Thyroid gland (tissue), 4 donors: ENCODE data around the gene CECR2. TPM values are rescaled to one million over a fixed set of nuclear protein-coding genes. Genes with fewer than 3 reads are reported as not detected.

Experiments
- DNase-seq, 2 donors: peaks; one replicate each; pipeline ENCODE4 v3.0.0-alpha.2; 2019
- H3K27ac ChIP-seq, 3 donors: fragments of 200-600 bp; sonication (generic); 1 replicate in 2 of 3; 2 replicates in 1 of 3; pipeline ENCODE4 v1.5.1; 2016 to 2019; ENCODE audit warnings: mild to moderate bottlenecking in 1 of 3, moderate library complexity in 1 of 3
- H3K27me3 ChIP-seq: fragments of 200-600 bp; sonication (generic); one replicate; pipeline ENCODE4 v1.5.1; 2019
- H3K36me3 ChIP-seq, 2 donors: fragments of 200-600 bp; sonication (generic); one replicate each; pipeline ENCODE4 v1.5.1; 2016 to 2019
- H3K4me1 ChIP-seq, 2 donors: fragments of 200-600 bp; sonication (generic); one replicate each; pipeline ENCODE4 v1.5.1; 2017 to 2019
- H3K4me3 ChIP-seq, 3 donors: fragments of 200-600 bp; sonication (generic); replicated peaks in 1 of 3; 1 replicate in 2 of 3; 2 replicates in 1 of 3; pipeline ENCODE4 v1.5.1; 2016; ENCODE audit warnings: mild to moderate bottlenecking in 1 of 3
- H3K9me3 ChIP-seq: fragments of 200-600 bp; sonication (generic); one replicate; pipeline ENCODE4 v1.5.1; 2017
- POLR2A ChIP-seq, 2 donors: fragments of 450-650 bp; IDR thresholded peaks; one replicate each; pipeline ENCODE4 v1.6.1; 2017; ENCODE audit warnings: antibody characterized with exemption in 2 of 2, mild to moderate bottlenecking in 2 of 2, moderate library complexity in 1 of 2
- WGBS, 2 donors: methylation state at CpG; one replicate each; pipeline ENCODE4 v1.1.5; 2017; 5-methylcytosine and 5-hydroxymethylcytosine counted together
- intact Hi-C: fragments of 100-400 bp; cut with DNase I; formaldehyde crosslinking; loops from one replicate; pipeline ENCODE4 v1.15.1; 2023
- small RNA-seq: library from RNA; depleted of rRNA; stranded (forward); fragments of <200 nt; gene quantifications from one replicate; pipeline ENCODE3, GENCODE V24; 2016
- total RNA-seq, 4 donors: library from RNA; depleted of rRNA; stranded (reverse); fragments of >200 nt; gene quantifications; one replicate each; pipeline ENCODE4 v1.2.3, GENCODE V29; 2016
- TF ChIP-seq, protein P1 (sequence below), 6 experiments: fragments of 200-600 bp in 3 of 6; fragments of 450-650 bp in 3 of 6; sonication (generic) in 3 of 6; IDR thresholded peaks; one replicate each; pipeline ENCODE4 v1.5.1; 2016 to 2019; ENCODE audit warnings: antibody characterized with exemption in 6 of 6, mild to moderate bottlenecking in 2 of 6, inconsistent platforms in 1 of 6, moderate library complexity in 1 of 6

Gene CECR2
- total RNA-seq, 4 donors from 2014 or later: 1.5 to 7.7 (median 2.1) TPM

DNA sequence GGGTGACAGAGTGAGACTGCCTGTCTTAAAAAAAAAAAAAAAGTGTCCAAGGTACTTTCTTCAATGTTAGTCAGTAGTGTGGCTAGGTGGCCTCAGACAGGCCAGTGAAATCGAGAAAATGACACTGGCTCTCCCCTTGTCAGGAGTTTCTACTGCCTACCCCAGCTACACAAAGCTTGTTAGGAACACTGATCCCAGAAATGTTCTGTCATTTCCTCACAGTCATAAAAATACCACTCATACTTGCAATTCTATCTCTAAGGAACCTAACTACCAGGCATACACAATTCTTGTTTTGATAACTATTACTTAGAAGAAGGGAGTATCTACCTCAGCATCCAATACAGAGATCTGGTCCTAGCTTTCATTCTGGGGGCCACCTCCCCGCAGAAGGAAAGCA is 228.0 kb downstream of the CECR2 start:
- no peaks in the 10 kb centered on the region for H3K9me3 ChIP-seq
- TF ChIP-seq POLR2A (IDR thresholded peaks at IDR 0.05): no peak
- TF ChIP-seq, protein P1, sequence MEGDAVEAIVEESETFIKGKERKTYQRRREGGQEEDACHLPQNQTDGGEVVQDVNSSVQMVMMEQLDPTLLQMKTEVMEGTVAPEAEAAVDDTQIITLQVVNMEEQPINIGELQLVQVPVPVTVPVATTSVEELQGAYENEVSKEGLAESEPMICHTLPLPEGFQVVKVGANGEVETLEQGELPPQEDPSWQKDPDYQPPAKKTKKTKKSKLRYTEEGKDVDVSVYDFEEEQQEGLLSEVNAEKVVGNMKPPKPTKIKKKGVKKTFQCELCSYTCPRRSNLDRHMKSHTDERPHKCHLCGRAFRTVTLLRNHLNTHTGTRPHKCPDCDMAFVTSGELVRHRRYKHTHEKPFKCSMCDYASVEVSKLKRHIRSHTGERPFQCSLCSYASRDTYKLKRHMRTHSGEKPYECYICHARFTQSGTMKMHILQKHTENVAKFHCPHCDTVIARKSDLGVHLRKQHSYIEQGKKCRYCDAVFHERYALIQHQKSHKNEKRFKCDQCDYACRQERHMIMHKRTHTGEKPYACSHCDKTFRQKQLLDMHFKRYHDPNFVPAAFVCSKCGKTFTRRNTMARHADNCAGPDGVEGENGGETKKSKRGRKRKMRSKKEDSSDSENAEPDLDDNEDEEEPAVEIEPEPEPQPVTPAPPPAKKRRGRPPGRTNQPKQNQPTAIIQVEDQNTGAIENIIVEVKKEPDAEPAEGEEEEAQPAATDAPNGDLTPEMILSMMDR (IDR thresholded peaks at IDR 0.05): no peak
- H3K4me1 ChIP-seq: no peaks in the 10 kb centered on the region
- intact Hi-C loops: no loop called here
- H3K4me3 ChIP-seq: no peak overlapping the region
- H3K27ac ChIP-seq: no peak overlapping the region
- DNase-seq: no peak
- H3K36me3 ChIP-seq: peaks cover 80 to 82% of the 10 kb centered on the region in 2 donors
- no peaks in the 10 kb centered on the region for H3K27me3 ChIP-seq
- 92 to 96% methylated on average over 2 of the region's 2 CpGs for WGBS, 2 donors

DNA sequence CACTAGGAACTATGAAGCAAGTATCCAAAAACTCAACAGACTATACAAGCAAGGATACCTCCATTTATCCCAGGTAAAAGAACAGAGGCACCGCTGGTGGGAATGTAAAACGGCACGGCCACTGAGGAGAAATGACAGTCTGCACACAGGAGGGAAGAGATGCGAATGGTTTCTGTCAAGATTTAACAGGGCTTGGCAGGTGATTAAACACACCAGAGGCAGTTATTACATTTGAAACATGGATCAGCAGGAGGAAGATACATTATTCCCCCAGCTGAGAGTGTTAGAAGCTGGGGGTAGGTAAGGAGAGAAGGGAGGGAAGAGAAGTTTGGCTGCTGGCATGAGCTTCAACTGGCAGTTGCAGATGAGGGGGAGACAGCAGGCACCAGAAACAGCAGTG is 229.1 kb downstream of the CECR2 start:
- 95 to 96% methylated on average over 4 of the region's 4 CpGs for WGBS, 2 donors
- no peak for TF ChIP-seq POLR2A (IDR thresholded peaks at IDR 0.05)
- TF ChIP-seq, protein P1 (IDR thresholded peaks at IDR 0.05): no peak
- H3K36me3 ChIP-seq: peaks cover 69 to 71% of the 10 kb centered on the region in 2 donors

DNA sequence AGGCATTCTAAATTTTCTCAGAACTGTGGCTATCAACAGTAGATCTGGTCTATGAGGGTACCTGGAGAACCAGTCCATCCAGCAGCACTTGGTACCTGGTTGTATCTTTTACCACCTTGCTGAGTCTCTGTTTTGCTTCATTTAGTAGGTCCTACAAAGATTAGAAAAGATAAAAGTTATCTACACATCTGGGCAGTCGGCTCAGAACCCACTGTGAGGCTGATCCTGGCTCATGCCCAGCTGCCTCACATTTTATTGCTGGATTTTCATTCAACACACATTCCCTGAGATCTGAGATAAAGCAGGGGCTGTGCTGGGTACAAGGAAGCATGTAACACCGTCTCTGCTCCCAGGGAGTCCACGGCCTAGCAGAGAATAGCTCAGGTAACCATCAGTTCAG is 231.8 kb downstream of the CECR2 start:
- H3K27ac ChIP-seq: no peak overlapping the region
- no peak for DNase-seq

More for the DNA sequence above, 229.1 kb downstream of the CECR2 start:
- no peaks in the 10 kb centered on the region for H3K9me3 ChIP-seq
- intact Hi-C loops: no loop called here
- H3K4me3 ChIP-seq: no peak overlapping the region
- no peak for DNase-seq
- H3K27me3 ChIP-seq: no peaks in the 10 kb centered on the region
- H3K4me1 ChIP-seq: no peaks in the 10 kb centered on the region
- no peak overlapping the region for H3K27ac ChIP-seq

DNA sequence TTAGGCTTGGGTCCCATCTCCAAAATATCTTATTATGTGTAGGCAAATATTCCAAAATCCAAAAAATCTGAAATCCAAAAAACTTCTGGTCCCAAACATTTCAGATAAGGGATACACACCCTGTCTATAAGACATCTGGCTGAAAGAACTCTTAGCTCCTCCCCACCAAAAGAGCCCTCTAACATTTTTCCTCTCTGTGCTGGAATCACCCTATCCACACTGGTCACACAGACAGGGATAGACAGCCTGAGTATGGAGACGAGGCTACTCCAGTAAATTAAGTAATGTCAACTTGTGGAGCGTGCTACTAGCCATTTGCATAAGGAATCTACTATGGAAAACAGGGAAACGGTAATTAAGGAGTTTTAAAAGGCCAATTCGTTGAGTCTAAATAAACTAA is 234.4 kb downstream of the CECR2 start:
- Histone ChIP-seq H3K4me3 (no peak overlapping the region), H3K27me3 (no peaks in the 10 kb centered on the region), H3K27ac (no peak overlapping the region), H3K9me3 (no peaks in the 10 kb centered on the region), H3K36me3 (peaks cover 20 to 31% of the 10 kb centered on the region in 2 donors), H3K4me1 (no peaks in the 10 kb centered on the region)
- WGBS, 2 donors: 94% methylated on average over 4 of the region's 4 CpGs
- intact Hi-C loops: no loop called here
- TF ChIP-seq, protein P1 (IDR thresholded peaks at IDR 0.05): no peak
- TF ChIP-seq POLR2A (IDR thresholded peaks at IDR 0.05): no peak
- no peak for DNase-seq

More for the DNA sequence above, 231.8 kb downstream of the CECR2 start:
- Histone ChIP-seq H3K4me1 (no peaks in the 10 kb centered on the region), H3K4me3 (no peak overlapping the region), H3K9me3 (no peaks in the 10 kb centered on the region), H3K36me3 (peaks cover 43 to 45% of the 10 kb centered on the region in 2 donors), H3K27me3 (no peaks in the 10 kb centered on the region)
- no peak for TF ChIP-seq POLR2A (IDR thresholded peaks at IDR 0.05)
- TF ChIP-seq, protein P1 (IDR thresholded peaks at IDR 0.05): no peak
- WGBS, 2 donors: 74 to 85% methylated on average over 3 of the region's 3 CpGs
- intact Hi-C loops: no loop called here

DNA sequence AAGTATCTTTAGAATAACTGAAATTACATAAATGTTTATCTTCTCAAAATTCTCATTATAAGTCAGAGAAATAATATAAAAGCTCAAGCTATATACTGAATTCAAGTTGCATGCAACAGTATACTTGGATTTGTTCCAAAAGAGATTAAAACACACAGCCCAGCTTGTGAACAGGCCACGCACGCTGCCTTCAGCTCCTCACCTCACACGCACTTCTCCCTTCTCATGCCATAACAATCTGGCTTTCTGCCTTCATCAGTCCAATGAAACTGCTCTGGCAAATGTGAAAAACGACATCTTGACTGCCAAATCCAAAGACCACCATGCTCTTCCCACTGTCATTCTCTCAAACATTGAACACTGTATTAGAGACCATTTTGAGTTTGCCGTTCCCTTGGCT is 237.2 kb downstream of the CECR2 start:
- Histone ChIP-seq H3K4me1 (no peaks in the 10 kb centered on the region), H3K36me3 (peaks cover 3 to 12% of the 10 kb centered on the region in 2 donors), H3K27me3 (no peaks in the 10 kb centered on the region), H3K9me3 (no peaks in the 10 kb centered on the region), H3K4me3 (no peak overlapping the region), H3K27ac (no peak overlapping the region)
- intact Hi-C loops: no loop called here
- no peak for DNase-seq
- WGBS, 2 donors: 79 to 82% methylated on average over 5 of the region's 5 CpGs
- no peak for TF ChIP-seq POLR2A (IDR thresholded peaks at IDR 0.05)
- TF ChIP-seq, protein P1 (IDR thresholded peaks at IDR 0.05): no peak

Small RNAs within 50 kb of the gene (small RNA-seq; reads per million reads assigned to genes)
- not detected for gene CECR9
- not detected for gene RN7SL843P

Other genes starting within 250 kb of the CECR2 start
- gene TMEM121B, start 248.1 kb upstream of the CECR2 start, total RNA-seq: under 1 TPM in 2 of 4 donors, not detected in 2; 0.10 to 0.17 TPM
- 10 to 100 TPM; 21.6 to 37.8 (median 25.8) TPM for gene HDHD5, start 210.2 kb upstream of the CECR2 start, total RNA-seq
- gene ADA2, start 150.0 kb upstream of the CECR2 start, total RNA-seq: 10 to 100 TPM in 2 of 4 donors, 1 to 10 TPM in 2; 5.2 to 19.8 (median 12.6) TPM
- gene SLC25A18, start 194.0 kb downstream of the CECR2 start, total RNA-seq: 1 to 10 TPM in 2 of 4 donors, under 1 TPM in 2; 0.29 to 1.7 (median 0.84) TPM